Body of pancreas (tissue), 4 donors: Measurements from ENCODE around the gene THOC2. TPM values are rescaled to one million over a fixed set of nuclear protein-coding genes. Genes with fewer than 3 reads are reported as not detected.
"Not testable (repeated sequence)": the region's sequence is repeated elsewhere in the genome, so short reads cannot be mapped to it uniquely, and the experiment has no call there.

Experiments
- ATAC-seq: fragments of 150-250 bp; one replicate; pipeline ENCODE4 v1.9.1; 2016
- DNase-seq, 4 donors: peaks; one replicate each; pipeline ENCODE4 v3.0.0-alpha.2; 2019
- H3K27ac ChIP-seq, 4 donors: fragments of 200-600 bp; sonication (generic); 1 replicate in 3 of 4; 2 replicates in 1 of 4; pipeline versions ENCODE4 v1.5.1 to v1.6.1; 2016 to 2019; ENCODE audit warnings: mild to moderate bottlenecking in 1 of 4, mixed read lengths in 1 of 4, moderate library complexity in 1 of 4
- H3K27me3 ChIP-seq, 2 donors: fragments of 200-600 bp; sonication (generic); one replicate each; pipeline ENCODE4 v1.6.0; 2016; ENCODE audit warnings: mild to moderate bottlenecking in 1 of 2
- H3K36me3 ChIP-seq, 2 donors: fragments of 200-600 bp; sonication (generic); replicated peaks in 1 of 2; 2 replicates each; pipeline ENCODE4 v1.5.1; 2016; ENCODE audit warnings: low read depth in 2 of 2; ENCODE audit not compliant: insufficient read depth in 1 of 2
- H3K4me1 ChIP-seq: fragments of 200-600 bp; sonication (generic); one replicate; pipeline ENCODE4 v1.6.0; 2016
- H3K4me3 ChIP-seq, 2 donors: fragments of 200-600 bp; sonication (generic); 1 replicate in 1 of 2; 2 replicates in 1 of 2; pipeline ENCODE4 v1.5.1; 2016 to 2019
- H3K9me3 ChIP-seq, 3 donors: fragments of 200-600 bp; sonication (generic); 1 replicate in 2 of 3; 2 replicates in 1 of 3; pipeline ENCODE4 v1.5.1; 2016
- POLR2A ChIP-seq, 3 donors: fragments of 450-650 bp; IDR thresholded peaks; one replicate each; pipeline ENCODE4 v1.6.1; 2016; ENCODE audit warnings: antibody characterized with exemption in 3 of 3, mild to moderate bottlenecking in 2 of 3
- WGBS, 2 donors: methylation state at CpG; one replicate each; pipeline ENCODE4 v1.1.5; 2017; 5-methylcytosine and 5-hydroxymethylcytosine counted together
- intact Hi-C: fragments of 100-400 bp; cut with DNase I; formaldehyde crosslinking; loops from one replicate; pipeline ENCODE4 v1.15.1; 2023
- total RNA-seq, 2 donors: library from RNA; depleted of rRNA; stranded (reverse); fragments of >200 nt; gene quantifications; one replicate each; pipeline ENCODE4 v1.1.0, GENCODE V29; 2016
- TF ChIP-seq, protein P1 (sequence below), 7 experiments: fragments of 450-650 bp in 4 of 7; fragments of 200-600 bp in 3 of 7; sonication (generic) in 3 of 7; IDR thresholded peaks; one replicate each; pipeline ENCODE4 v1.5.1; 2016 to 2019; ENCODE audit warnings: antibody characterized with exemption in 7 of 7

THOC2 gene
- total RNA-seq, 2 donors from 2014 or later, result 53.7 to 77.5 TPM

DNA sequence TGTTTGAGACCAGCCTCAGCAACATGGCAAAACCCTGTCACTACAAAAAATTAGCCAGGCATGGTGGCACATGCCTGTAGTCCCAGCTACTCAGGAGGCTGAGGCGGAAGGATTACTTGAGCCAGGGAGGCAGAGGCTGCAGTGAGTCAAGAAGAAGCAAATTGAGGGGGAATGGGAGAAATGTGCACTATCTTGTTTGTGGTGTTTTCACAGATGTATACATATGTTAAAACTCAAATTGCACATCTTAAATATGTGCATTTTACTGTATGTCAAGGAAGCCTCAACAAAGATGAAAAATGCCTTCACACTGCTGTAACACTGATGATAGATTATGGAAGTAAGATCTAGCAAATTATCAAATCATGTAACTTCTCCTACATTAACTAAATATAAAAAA, 44.3 kb downstream of the THOC2 start:
- TF ChIP-seq, protein P1, sequence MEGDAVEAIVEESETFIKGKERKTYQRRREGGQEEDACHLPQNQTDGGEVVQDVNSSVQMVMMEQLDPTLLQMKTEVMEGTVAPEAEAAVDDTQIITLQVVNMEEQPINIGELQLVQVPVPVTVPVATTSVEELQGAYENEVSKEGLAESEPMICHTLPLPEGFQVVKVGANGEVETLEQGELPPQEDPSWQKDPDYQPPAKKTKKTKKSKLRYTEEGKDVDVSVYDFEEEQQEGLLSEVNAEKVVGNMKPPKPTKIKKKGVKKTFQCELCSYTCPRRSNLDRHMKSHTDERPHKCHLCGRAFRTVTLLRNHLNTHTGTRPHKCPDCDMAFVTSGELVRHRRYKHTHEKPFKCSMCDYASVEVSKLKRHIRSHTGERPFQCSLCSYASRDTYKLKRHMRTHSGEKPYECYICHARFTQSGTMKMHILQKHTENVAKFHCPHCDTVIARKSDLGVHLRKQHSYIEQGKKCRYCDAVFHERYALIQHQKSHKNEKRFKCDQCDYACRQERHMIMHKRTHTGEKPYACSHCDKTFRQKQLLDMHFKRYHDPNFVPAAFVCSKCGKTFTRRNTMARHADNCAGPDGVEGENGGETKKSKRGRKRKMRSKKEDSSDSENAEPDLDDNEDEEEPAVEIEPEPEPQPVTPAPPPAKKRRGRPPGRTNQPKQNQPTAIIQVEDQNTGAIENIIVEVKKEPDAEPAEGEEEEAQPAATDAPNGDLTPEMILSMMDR (IDR thresholded peaks at IDR 0.05), result no peak
- TF ChIP-seq POLR2A (IDR thresholded peaks at IDR 0.05), result no peak
- Histone ChIP-seq H3K9me3 (no peaks in the 10 kb centered on the region), H3K36me3 (no peaks in the 10 kb centered on the region), H3K4me1 (no peaks in the 10 kb centered on the region), H3K4me3 (no peak overlapping the region), H3K27ac (no peak overlapping the region), H3K27me3 (no peaks in the 10 kb centered on the region)
- 100% methylated on average over 1 of the region's 1 CpG for WGBS, 2 donors
- ATAC-seq, result no peak
- no peak for DNase-seq
- intact Hi-C loops, result no loop called here

DNA sequence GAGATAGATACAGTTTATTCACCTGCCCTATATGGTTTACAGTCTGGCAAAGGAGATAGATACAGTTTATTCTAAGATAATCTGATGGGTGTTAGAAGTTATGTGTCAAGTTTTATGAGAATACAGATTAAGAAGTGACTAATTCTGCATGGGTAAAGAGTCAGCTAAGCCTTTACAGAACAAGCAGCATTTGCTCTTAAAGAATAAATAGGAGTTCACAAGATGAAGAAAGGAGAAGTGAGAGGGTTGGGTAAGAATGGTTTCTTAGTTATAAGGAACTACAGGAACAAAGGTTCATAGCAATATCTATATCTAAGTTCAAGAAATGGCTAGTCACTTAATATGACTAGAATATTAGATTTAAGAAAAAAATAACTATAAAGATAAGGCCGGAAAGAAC, 47.6 kb downstream of the THOC2 start:
- no peak for ATAC-seq
- TF ChIP-seq, protein P1 (IDR thresholded peaks at IDR 0.05), result no peak
- no peak for TF ChIP-seq POLR2A (IDR thresholded peaks at IDR 0.05)

DNA sequence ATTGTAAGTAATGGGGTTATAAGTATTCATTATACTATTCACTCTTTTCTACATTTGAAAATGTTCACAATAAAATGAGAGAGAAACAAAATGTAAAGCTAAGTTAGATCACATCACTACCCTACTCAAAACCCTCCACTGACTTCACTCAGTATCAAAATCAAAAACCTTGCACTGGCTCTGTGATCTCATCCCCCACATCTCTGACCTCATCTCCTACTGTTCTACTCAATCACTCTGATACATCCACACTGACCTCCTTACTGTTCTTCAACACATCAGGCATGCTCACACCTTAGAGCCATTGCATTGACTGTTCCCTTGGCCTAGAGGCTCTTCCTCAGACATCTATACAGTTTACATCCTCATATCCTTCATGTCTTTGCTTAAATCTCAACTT, 50.7 kb downstream of the THOC2 start:
- TF ChIP-seq, protein P1 (IDR thresholded peaks at IDR 0.05), result no peak
- no peak for TF ChIP-seq POLR2A (IDR thresholded peaks at IDR 0.05)
- Histone ChIP-seq H3K27ac (no peak overlapping the region), H3K27me3 (no peaks in the 10 kb centered on the region), H3K9me3 (no peaks in the 10 kb centered on the region), H3K4me3 (no peak overlapping the region), H3K36me3 (no peaks in the 10 kb centered on the region), H3K4me1 (no peaks in the 10 kb centered on the region)
- DNase-seq, result no peak
- no peak for ATAC-seq
- intact Hi-C loops, result no loop called here

More for the DNA sequence above, 47.6 kb downstream of the THOC2 start:
- Histone ChIP-seq H3K27me3 (no peaks in the 10 kb centered on the region), H3K9me3 (no peaks in the 10 kb centered on the region), H3K4me3 (no peak overlapping the region), H3K27ac (no peak overlapping the region), H3K4me1 (no peaks in the 10 kb centered on the region), H3K36me3 (no peaks in the 10 kb centered on the region)
- intact Hi-C loops, result no loop called here
- 40 to 100% methylated on average over 1 of the region's 1 CpG for WGBS, 2 donors
- no peak for DNase-seq

DNA sequence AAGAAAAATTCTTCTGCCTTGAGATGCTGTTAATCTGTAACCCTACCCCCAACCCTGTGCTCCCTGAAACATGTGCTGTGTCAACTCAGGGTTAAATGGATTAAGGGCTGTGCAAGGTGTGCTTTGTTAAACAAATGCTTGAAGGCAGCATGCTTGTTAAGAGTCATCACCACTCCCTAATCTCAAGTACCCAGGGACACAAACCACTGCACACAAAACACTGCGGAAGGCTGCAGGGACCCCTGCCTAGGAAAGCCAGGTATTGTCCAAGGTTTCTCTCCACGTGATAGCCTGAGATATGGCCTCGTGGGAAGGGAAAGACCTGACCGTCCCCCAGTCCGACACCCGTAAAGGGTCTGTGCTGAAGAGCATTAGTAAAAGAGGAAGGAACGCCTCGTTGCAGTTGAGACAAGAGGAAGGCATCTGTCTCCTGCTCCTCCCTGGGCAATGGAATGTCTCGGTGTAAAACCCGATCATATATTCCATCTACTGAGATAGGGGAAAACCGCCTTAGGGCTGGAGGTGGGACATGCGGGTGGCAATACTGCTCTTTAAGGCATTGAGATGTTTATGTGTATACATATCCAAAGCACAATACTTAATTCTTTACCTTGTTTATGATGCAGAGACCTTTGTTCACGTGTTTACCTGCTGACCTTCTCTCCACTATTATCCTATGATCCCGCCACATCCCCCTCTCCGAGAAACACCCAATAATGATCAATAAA, 53.0 kb downstream of the THOC2 start:
- H3K4me1 ChIP-seq, H3K36me3 ChIP-seq, ATAC-seq, intact Hi-C loops, H3K4me3 ChIP-seq, H3K27ac ChIP-seq, H3K9me3 ChIP-seq, H3K27me3 ChIP-seq, DNase-seq: not testable (repeated sequence)
- WGBS, 2 donors, result 87 to 95% methylated on average over 13 to 15 of the region's 15 CpGs

DNA sequence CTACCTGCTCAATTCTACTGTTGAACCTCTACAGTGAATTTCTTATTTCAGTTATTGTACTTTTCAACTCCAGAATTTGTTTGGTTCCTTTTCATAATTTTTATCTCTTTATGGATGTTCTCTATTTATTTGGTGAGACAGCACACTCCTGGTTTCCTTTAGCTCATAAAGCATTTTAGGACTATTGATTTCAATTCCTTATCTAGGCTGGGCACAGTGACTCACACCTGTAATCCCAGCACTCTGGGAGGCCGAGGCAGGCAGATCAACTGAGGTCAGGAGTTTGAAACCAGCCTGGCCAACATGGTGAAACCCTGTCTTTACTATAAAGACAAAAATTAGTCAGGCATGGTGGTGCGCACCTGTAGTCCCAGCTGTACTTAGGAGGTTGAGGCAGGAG, 57.7 kb downstream of the THOC2 start:
- Histone ChIP-seq H3K4me1 (no peaks in the 10 kb centered on the region), H3K27me3 (no peaks in the 10 kb centered on the region), H3K4me3 (no peak overlapping the region), H3K36me3 (no peaks in the 10 kb centered on the region), H3K9me3 (no peaks in the 10 kb centered on the region), H3K27ac (no peak overlapping the region)
- no peak for ATAC-seq
- 83 to 90% methylated on average over 2 of the region's 2 CpGs for WGBS, 2 donors
- TF ChIP-seq, protein P1 (IDR thresholded peaks at IDR 0.05), result no peak
- no peak for TF ChIP-seq POLR2A (IDR thresholded peaks at IDR 0.05)
- DNase-seq, result no peak
- intact Hi-C loops, result no loop called here
